ENCODE data around the gene DPP6. TPM values are rescaled to one million over a fixed set of nuclear protein-coding genes. Genes with fewer than 3 reads are reported as not detected.

Gene DPP6
- polyA plus RNA-seq, 1 donor (not counting 4 experiments of a cell fraction or from before 2014, with no cell fraction given): not detected

DNA sequence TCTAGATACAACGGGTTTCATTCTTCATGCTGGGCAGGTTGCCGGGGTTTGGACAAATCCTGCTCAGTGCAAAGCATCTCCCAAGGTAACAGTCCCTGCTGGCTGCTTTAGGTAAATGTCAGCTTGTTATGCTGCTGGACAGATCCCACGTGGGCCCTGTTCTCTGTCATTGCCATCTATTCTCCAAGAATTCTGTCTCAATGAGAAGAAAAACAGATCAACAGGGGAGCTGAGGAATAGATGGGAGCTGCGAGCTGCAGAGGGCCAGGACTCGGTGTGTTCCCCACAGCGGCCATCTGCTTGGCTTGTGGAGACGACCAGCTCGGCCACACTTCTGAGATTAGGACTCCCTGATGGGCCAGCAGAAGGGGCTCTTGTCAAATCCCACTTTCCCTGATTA lies 235.2 kb downstream of the DPP6 start:
- Histone ChIP-seq H3K9me3 (ENCODE audit: control insufficient read depth, low read depth, low read length) (no peaks in the 10 kb centered on the region), H3K27ac (ENCODE audit: control insufficient read depth, insufficient read depth, low read length) (no peak overlapping the region), H3K4me1 (ENCODE audit: control insufficient read depth, extremely low read depth, insufficient read depth, low read length) (no peaks in the 10 kb centered on the region), H3K4me3 (ENCODE audit: control insufficient read depth in 2 of 3, extremely low read depth in 1 of 3, insufficient read depth in 2 of 3, low read depth in 1 of 3, low read length in 3 of 3) (no peak overlapping the region), H3K9ac (ENCODE audit: control insufficient read depth, extremely low read depth, insufficient read depth, low read length) (no peak overlapping the region), H2AFZ (ENCODE audit: control insufficient read depth, low read length) (no peak overlapping the region), H3K36me3 (ENCODE audit: control insufficient read depth in 2 of 2, extremely low read depth in 1 of 2, insufficient read depth in 2 of 2, low read length in 2 of 2) (no peaks in the 10 kb centered on the region), H3K4me2 (ENCODE audit: control insufficient read depth, extremely low read depth, insufficient read depth, low read depth, low read length) (no peak overlapping the region), H3K27me3 (ENCODE audit: control insufficient read depth, extremely low read depth, insufficient read depth, low read length) (no peaks in the 10 kb centered on the region), H4K20me1 (ENCODE audit: control insufficient read depth, extremely low read depth, insufficient read depth, low read length) (no peaks in the 10 kb centered on the region), H3K9me1 (ENCODE audit: control insufficient read depth, extremely low read depth, insufficient read depth, low read length) (no peaks in the 10 kb centered on the region), H3K79me2 (ENCODE audit: control insufficient read depth, insufficient read depth, low read length) (no peaks in the 10 kb centered on the region)
- DNase-seq (ENCODE audit: low read depth, low spot score) (no peak), FAIRE-seq (no peak)
- no peak for TF ChIP-seq EZH2 (IDR thresholded peaks at IDR 0.05; ENCODE audit: low read length)
- TF ChIP-seq, protein P1, sequence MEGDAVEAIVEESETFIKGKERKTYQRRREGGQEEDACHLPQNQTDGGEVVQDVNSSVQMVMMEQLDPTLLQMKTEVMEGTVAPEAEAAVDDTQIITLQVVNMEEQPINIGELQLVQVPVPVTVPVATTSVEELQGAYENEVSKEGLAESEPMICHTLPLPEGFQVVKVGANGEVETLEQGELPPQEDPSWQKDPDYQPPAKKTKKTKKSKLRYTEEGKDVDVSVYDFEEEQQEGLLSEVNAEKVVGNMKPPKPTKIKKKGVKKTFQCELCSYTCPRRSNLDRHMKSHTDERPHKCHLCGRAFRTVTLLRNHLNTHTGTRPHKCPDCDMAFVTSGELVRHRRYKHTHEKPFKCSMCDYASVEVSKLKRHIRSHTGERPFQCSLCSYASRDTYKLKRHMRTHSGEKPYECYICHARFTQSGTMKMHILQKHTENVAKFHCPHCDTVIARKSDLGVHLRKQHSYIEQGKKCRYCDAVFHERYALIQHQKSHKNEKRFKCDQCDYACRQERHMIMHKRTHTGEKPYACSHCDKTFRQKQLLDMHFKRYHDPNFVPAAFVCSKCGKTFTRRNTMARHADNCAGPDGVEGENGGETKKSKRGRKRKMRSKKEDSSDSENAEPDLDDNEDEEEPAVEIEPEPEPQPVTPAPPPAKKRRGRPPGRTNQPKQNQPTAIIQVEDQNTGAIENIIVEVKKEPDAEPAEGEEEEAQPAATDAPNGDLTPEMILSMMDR (optimal IDR thresholded peaks at IDR 0.05 in 1 of 3, IDR thresholded peaks at IDR 0.05 in 1 of 3, conservative IDR thresholded peaks at IDR 0.05 in 1 of 3; ENCODE audit: extremely low read depth in 1 of 3, insufficient read depth in 2 of 3, low read length in 3 of 3): no peak
- dilution Hi-C loops (cut with MboI; ENCODE audit: extremely low pct_ligation_motif_present, low sequenced_read_pairs): no loop called here

- Histone ChIP-seq H3K27ac (ENCODE audit: control insufficient read depth, insufficient read depth, low read length) (no peak overlapping the region), H4K20me1 (ENCODE audit: control insufficient read depth, extremely low read depth, insufficient read depth, low read length) (no peaks in the 10 kb centered on the region), H3K9ac (ENCODE audit: control insufficient read depth, extremely low read depth, insufficient read depth, low read length) (no peak overlapping the region), H3K9me3 (ENCODE audit: control insufficient read depth, low read depth, low read length) (no peaks in the 10 kb centered on the region), H3K36me3 (ENCODE audit: control insufficient read depth in 2 of 2, extremely low read depth in 1 of 2, insufficient read depth in 2 of 2, low read length in 2 of 2) (no peaks in the 10 kb centered on the region), H3K4me3 (ENCODE audit: control insufficient read depth in 2 of 3, extremely low read depth in 1 of 3, insufficient read depth in 2 of 3, low read depth in 1 of 3, low read length in 3 of 3) (no peak overlapping the region), H3K9me1 (ENCODE audit: control insufficient read depth, extremely low read depth, insufficient read depth, low read length) (no peaks in the 10 kb centered on the region), H3K27me3 (ENCODE audit: control insufficient read depth, extremely low read depth, insufficient read depth, low read length) (no peaks in the 10 kb centered on the region), H2AFZ (ENCODE audit: control insufficient read depth, low read length) (no peak overlapping the region), H3K79me2 (ENCODE audit: control insufficient read depth, insufficient read depth, low read length) (no peaks in the 10 kb centered on the region), H3K4me1 (ENCODE audit: control insufficient read depth, extremely low read depth, insufficient read depth, low read length) (no peaks in the 10 kb centered on the region), H3K4me2 (ENCODE audit: control insufficient read depth, extremely low read depth, insufficient read depth, low read depth, low read length) (no peak overlapping the region)
- dilution Hi-C loops (cut with MboI; ENCODE audit: extremely low pct_ligation_motif_present, low sequenced_read_pairs): no loop called here
- no peak for TF ChIP-seq EZH2 (IDR thresholded peaks at IDR 0.05; ENCODE audit: low read length)
- TF ChIP-seq, protein P1 (optimal IDR thresholded peaks at IDR 0.05 in 1 of 3, IDR thresholded peaks at IDR 0.05 in 1 of 3, conservative IDR thresholded peaks at IDR 0.05 in 1 of 3; ENCODE audit: extremely low read depth in 1 of 3, insufficient read depth in 2 of 3, low read length in 3 of 3): no peak
- DNase-seq (ENCODE audit: low read depth, low spot score): no peak
- no peak for FAIRE-seq
These were observed 236.9 kb downstream of the DPP6 start for GRCh38 chr7:154289119-154289518.

All from keratinocyte (primary cell).